Ectodermal cell (in vitro differentiated cells): ENCODE data around the gene SRSF10.

Source experiments
- H3K27ac ChIP-seq: 2 replicates; pipeline ENCODE4 v1.7.0; 2013; ENCODE audit warnings: mild to moderate bottlenecking, low read depth, low read length; ENCODE audit not compliant: insufficient read depth, poor library complexity, severe bottlenecking
- H3K27me3 ChIP-seq: 2 replicates; pipeline ENCODE4 v1.7.0; 2013; ENCODE audit warnings: mild to moderate bottlenecking, low read length; ENCODE audit not compliant: insufficient read depth, control insufficient read depth, poor library complexity, severe bottlenecking
- H3K36me3 ChIP-seq: one replicate; pipeline ENCODE4 v1.7.0; 2013; ENCODE audit warnings: low read length; ENCODE audit not compliant: control insufficient read depth, insufficient read depth
- H3K4me1 ChIP-seq: one replicate; pipeline ENCODE4 v1.7.0; 2013; ENCODE audit warnings: low read length; ENCODE audit not compliant: control insufficient read depth, insufficient read depth
- H3K4me3 ChIP-seq: 2 replicates; pipeline ENCODE4 v1.7.0; 2013; ENCODE audit warnings: low read depth, low read length, control low read depth; ENCODE audit not compliant: insufficient read depth
- H3K9me3 ChIP-seq: 2 replicates; pipeline ENCODE4 v1.7.0; 2013; ENCODE audit warnings: mild to moderate bottlenecking, low read length, moderate library complexity; ENCODE audit not compliant: control insufficient read depth
- WGBS, 2 experiments: methylation state at CpG; one replicate each; pipeline ENCODE4 v1.1.7; 2013; ENCODE audit warnings: missing lambda C conversion rate in 2 of 2; 5-methylcytosine and 5-hydroxymethylcytosine counted together

SRSF10 gene

GRCh38 chr1:23927097-23927496, 53.0 kb downstream of the SRSF10 start:
- no peaks in the 10 kb centered on the region for H3K9me3 ChIP-seq
- no peaks in the 10 kb centered on the region for H3K36me3 ChIP-seq
- H3K4me1 ChIP-seq = no peaks in the 10 kb centered on the region
- H3K27me3 ChIP-seq = no peaks in the 10 kb centered on the region
- no peak overlapping the region for H3K27ac ChIP-seq
- H3K4me3 ChIP-seq = no peak overlapping the region
- WGBS, 2 experiments = 89 to 95% methylated on average over 1 of the region's 1 CpG

DNA sequence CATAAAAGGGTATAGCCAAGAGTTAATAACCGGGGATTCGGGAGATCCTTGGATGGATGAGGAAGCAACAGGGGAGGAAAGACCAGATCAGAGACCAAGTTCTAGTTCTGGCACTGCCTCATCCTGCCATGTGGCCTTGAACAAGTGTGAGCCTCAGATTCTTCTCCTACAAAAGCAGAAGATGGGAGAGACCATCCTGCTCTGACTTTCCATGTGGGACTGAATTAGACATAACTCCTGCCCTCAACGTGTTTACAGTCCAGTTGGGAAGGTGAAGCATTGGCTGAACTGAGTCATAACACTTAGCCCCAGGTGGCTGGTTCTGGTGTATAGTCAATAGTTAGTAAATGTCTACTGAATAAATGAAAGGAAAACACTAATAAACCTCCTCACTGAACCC, 54.8 kb downstream of the SRSF10 start:
- Histone ChIP-seq H3K27ac (no peak overlapping the region), H3K9me3 (no peaks in the 10 kb centered on the region), H3K36me3 (no peaks in the 10 kb centered on the region), H3K27me3 (no peaks in the 10 kb centered on the region), H3K4me3 (no peak overlapping the region), H3K4me1 (no peaks in the 10 kb centered on the region)
- WGBS, 2 experiments = 91 to 94% methylated on average over 3 of the region's 3 CpGs

- WGBS, 2 experiments = 91 to 96% methylated on average over 10 to 11 of the region's 11 CpGs
- H3K9me3 ChIP-seq = no peaks in the 10 kb centered on the region
- H3K27me3 ChIP-seq = no peaks in the 10 kb centered on the region
- no peak overlapping the region for H3K4me3 ChIP-seq
- H3K36me3 ChIP-seq = no peaks in the 10 kb centered on the region
- no peaks in the 10 kb centered on the region for H3K4me1 ChIP-seq
- H3K27ac ChIP-seq = no peak overlapping the region
These were observed 55.5 kb downstream of the SRSF10 start for GRCh38 chr1:23924601-23925000.

GRCh38 chr1:23923592-23924499, 56.3 kb downstream of the SRSF10 start:
- 87 to 90% methylated on average over 8 of the region's 8 CpGs for WGBS, 2 experiments
- Histone ChIP-seq H3K4me3 (no peak overlapping the region), H3K36me3 (no peaks in the 10 kb centered on the region), H3K9me3 (no peaks in the 10 kb centered on the region), H3K27me3 (no peaks in the 10 kb centered on the region), H3K27ac (no peak overlapping the region), H3K4me1 (no peaks in the 10 kb centered on the region)

DNA sequence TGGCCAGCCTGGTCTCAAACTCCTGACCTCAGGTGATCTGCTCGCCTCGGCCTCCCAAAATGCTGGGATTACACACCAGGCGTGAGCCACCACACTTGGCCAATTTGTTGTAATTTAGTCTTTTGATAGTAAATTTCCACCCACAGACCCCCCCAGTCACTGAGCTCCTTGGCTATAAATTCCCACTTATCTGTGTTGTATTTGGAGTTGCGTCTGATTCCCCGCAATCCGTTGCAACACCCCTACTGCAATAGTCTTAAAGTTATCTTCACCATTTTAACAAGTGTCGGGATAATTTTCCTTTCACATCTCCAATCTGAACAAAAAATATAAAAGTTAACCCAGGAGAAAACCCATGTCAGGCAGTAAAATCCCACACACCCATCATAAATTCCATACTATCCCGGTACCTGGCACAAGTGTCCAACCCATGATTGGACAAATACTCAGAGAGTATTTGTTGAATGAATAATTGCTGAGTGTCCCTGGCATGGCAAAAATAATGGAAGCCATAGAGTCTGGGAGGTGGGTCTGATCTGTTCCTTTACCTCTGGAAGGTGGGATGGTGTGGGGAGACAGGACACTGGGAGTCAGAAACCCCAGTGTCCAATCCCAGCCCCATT, 57.7 kb downstream of the SRSF10 start:
- no peak overlapping the region for H3K27ac ChIP-seq
- WGBS, 2 experiments = 96 to 98% methylated on average over 8 of the region's 8 CpGs
- no peaks in the 10 kb centered on the region for H3K27me3 ChIP-seq

GRCh38 chr1:23916209-23917131, 63.7 kb downstream of the SRSF10 start:
- Histone ChIP-seq H3K27ac (no peak overlapping the region), H3K4me3 (no peak overlapping the region), H3K36me3 (no peaks in the 10 kb centered on the region), H3K9me3 (no peaks in the 10 kb centered on the region), H3K4me1 (no peaks in the 10 kb centered on the region), H3K27me3 (no peaks in the 10 kb centered on the region)
- 63 to 67% methylated on average over 12 of the region's 12 CpGs for WGBS, 2 experiments

More for the DNA sequence above, 57.7 kb downstream of the SRSF10 start:
- H3K9me3 ChIP-seq = no peaks in the 10 kb centered on the region
- H3K4me3 ChIP-seq = no peak overlapping the region
- H3K4me1 ChIP-seq = no peaks in the 10 kb centered on the region
- no peaks in the 10 kb centered on the region for H3K36me3 ChIP-seq

GRCh38 chr1:23915466-23915865, 64.7 kb downstream of the SRSF10 start:
- Histone ChIP-seq H3K27me3 (no peaks in the 10 kb centered on the region), H3K4me3 (no peak overlapping the region), H3K36me3 (no peaks in the 10 kb centered on the region), H3K9me3 (no peaks in the 10 kb centered on the region), H3K4me1 (no peaks in the 10 kb centered on the region), H3K27ac (no peak overlapping the region)
- WGBS, 2 experiments = 81 to 92% methylated on average over 5 of the region's 5 CpGs

- Histone ChIP-seq H3K36me3 (no peaks in the 10 kb centered on the region), H3K9me3 (no peaks in the 10 kb centered on the region), H3K27me3 (no peaks in the 10 kb centered on the region), H3K27ac (no peak overlapping the region), H3K4me3 (no peak overlapping the region), H3K4me1 (no peaks in the 10 kb centered on the region)
- WGBS, 2 experiments = 97% methylated on average over 4 of the region's 4 CpGs
These were observed 65.2 kb downstream of the SRSF10 start for GRCh38 chr1:23914921-23915320.
